Right lobe of liver (tissue), 6 donors: ENCODE measurements around the gene TOM1. TPM values are rescaled to one million over a fixed set of nuclear protein-coding genes. Genes with fewer than 3 reads are reported as not detected.
"Not testable (repeated sequence)": the region's sequence is repeated elsewhere in the genome, so short reads cannot be mapped to it uniquely, and the experiment has no call there.

Experiments used
- ATAC-seq, 4 donors: fragments of 200-7000 bp; cut with Tn5 transposase; one replicate each; pipeline ENCODE4 v1.9.1; 2020; ENCODE audit warnings: mild to moderate bottlenecking in 4 of 4, moderate library complexity in 4 of 4
- DNase-seq, 3 donors: peaks; one replicate each; pipeline ENCODE4 v3.0.0-alpha.2; 2020
- H3K27ac ChIP-seq, 3 donors: fragments of 200-600 bp; one replicate each; pipeline ENCODE4 v1.8.0; 2022
- H3K27me3 ChIP-seq, 2 donors: fragments of 200-600 bp; one replicate each; pipeline ENCODE4 v1.8.0; 2022
- H3K36me3 ChIP-seq, 4 donors: fragments of 200-600 bp; sonication (generic) in 1 of 4; one replicate each; pipeline versions ENCODE4 v1.5.1 to v1.8.0; 2017 to 2022; ENCODE audit warnings: control low read depth in 1 of 4
- H3K4me1 ChIP-seq, 4 donors: fragments of 200-600 bp; sonication (generic) in 1 of 4; one replicate each; pipeline versions ENCODE4 v1.5.1 to v1.8.0; 2017 to 2022; ENCODE audit warnings: control low read depth in 1 of 4
- H3K4me3 ChIP-seq, 3 donors: fragments of 200-600 bp; one replicate each; pipeline ENCODE4 v1.8.0; 2022
- H3K9me3 ChIP-seq, 4 donors: fragments of 200-600 bp; sonication (generic) in 1 of 4; one replicate each; pipeline versions ENCODE4 v1.5.1 to v1.8.0; 2017 to 2022; ENCODE audit warnings: control low read depth in 1 of 4
- CTCF ChIP-seq, 4 donors: fragments of 200-600 bp in 3 of 4; fragments of 450-650 bp in 1 of 4; IDR thresholded peaks; one replicate each; pipeline versions ENCODE4 v1.5.1 to v1.8.0; 2016 to 2022; ENCODE audit warnings: antibody characterized with exemption in 4 of 4, mild to moderate bottlenecking in 2 of 4
- POLR2A ChIP-seq: fragments of 450-650 bp; IDR thresholded peaks from one replicate; pipeline ENCODE4 v1.6.1; 2017; ENCODE audit warnings: antibody characterized with exemption, mild to moderate bottlenecking
- WGBS: methylation state at CpG from one replicate; pipeline ENCODE4 v1.1.6; 2018; ENCODE audit warnings: low coverage, low lambda C conversion rate; ENCODE audit not compliant: insufficient coverage; ENCODE audit errors: missing lambda C conversion rate; 5-methylcytosine and 5-hydroxymethylcytosine counted together
- intact Hi-C, 2 donors: fragments of 100-400 bp; cut with DNase I; formaldehyde crosslinking; loops; one replicate each; pipeline versions ENCODE4 v1.11.2 to v1.14.1; 2022
- total RNA-seq, 6 experiments: library from RNA; depleted of rRNA in 2 of 6; stranded (reverse); fragments of >200 nt in 2 of 6; fragmentation: NEBNext Ultra II Directional in 3 of 6; extraction: Animal tissue kit (Norgen Biotek cat#: 25700) in 3 of 6; gene quantifications; one replicate each; pipeline versions ENCODE4 v1.1.0 to v1.2.4, GENCODE V29; 2016 to 2023
- donor health status: DM: no; HTN: yes; CAD: no.
- donor health status: DM: no; HTN: no; CAD: no.
- donor health status: DM: no; HTN: no; CAD: no.
- donor health status: DM: no; HTN: yes; CAD: no.
- donor health status: DM: no; HTN: yes; CAD: no.

The TOM1 gene
- total RNA-seq, 6 experiments from 2014 or later: 45.0 to 124 (median 54.0) TPM

DNA sequence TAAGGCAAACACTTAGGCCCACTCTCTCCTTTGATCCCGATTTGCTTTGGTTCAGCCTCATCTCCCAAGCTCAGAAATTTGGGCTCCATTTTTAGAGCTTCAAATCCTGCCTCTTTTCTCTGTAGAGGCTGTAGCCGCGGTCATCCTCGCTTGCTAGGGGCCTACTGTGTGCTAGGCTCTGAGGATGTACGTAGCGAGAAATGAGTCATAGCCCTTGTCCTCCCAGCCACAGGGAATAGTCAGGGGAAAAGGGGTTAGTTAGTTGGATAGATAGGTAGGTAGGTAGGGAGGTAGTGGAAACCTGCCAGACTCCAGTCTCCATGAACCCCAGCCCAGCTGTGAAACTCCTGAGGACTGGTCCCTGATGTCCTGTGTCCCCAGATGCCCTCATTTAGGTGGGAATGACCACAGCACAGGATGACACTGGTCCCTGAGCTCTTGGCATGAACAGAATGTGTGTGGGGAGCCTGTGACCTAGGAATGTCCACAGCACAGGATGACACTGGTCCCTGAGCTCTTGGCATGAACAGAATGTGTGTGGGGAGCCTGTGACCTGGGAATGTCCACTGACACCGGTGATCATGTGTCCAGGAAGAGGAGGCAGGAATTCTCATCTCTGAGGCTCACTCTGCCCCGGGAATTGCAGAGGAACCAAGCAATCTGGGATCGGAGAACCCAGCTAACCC is 59.8 kb downstream of the TOM1 start:
- Histone ChIP-seq H3K4me3 (no peak overlapping the region), H3K4me1 (peaks cover 0 to 3% (median 0%) of the 10 kb centered on the region in 4 donors), H3K27ac (no peak overlapping the region), H3K36me3 (no peaks in the 10 kb centered on the region), H3K27me3 (no peaks in the 10 kb centered on the region), H3K9me3 (no peaks in the 10 kb centered on the region)
- no peak for TF ChIP-seq CTCF (IDR thresholded peaks at IDR 0.05)
- TF ChIP-seq POLR2A: no peak
- no peak for DNase-seq
- peak in 1 of 4 donors; percentile 9 for ATAC-seq
- 87% methylated on average over 6 of the region's 9 CpGs for WGBS
- intact Hi-C loops: loop anchor here in 1 of 2 donors (10.0 kb wide), 1 partner anchor 55 kb away; no protein-coding TSS in a partner anchor

DNA sequence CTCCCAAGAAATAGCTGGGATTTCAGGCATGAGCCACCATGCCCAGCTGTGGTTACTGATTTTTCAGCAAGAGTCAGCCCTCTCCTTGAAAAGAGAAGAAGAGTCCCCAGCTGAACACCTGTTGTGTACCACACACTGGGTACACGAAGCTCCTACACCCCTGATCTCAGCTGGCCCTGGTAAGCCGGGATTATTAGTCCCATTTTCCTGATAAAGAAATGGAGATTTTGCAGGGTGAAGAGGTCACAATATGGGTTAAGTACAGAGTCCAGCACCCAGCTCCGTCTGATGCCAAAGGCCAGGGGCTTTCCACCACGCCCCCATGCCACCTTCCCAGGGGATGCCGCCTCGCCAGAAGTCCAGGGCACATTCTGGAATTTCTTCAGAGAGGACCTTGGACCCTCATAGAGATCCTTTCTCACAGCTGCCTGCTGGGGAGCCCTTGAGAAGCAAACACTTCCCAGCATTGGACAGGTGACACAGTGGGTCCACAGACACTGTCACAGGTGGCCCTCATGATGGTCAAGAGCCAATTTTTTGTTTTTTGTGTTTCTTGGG is 61.4 kb downstream of the TOM1 start:
- Histone ChIP-seq H3K27ac (no peak overlapping the region), H3K4me1 (peaks cover 0 to 3% (median 0%) of the 10 kb centered on the region in 4 donors), H3K4me3 (no peak overlapping the region), H3K9me3 (no peaks in the 10 kb centered on the region), H3K27me3 (no peaks in the 10 kb centered on the region), H3K36me3 (no peaks in the 10 kb centered on the region)
- ATAC-seq (no peak), DNase-seq (no peak)
- 11% methylated on average over 3 of the region's 6 CpGs for WGBS
- intact Hi-C loops: no loop called here
- TF ChIP-seq CTCF (IDR thresholded peaks at IDR 0.05) (no peak), POLR2A (no peak)

DNA sequence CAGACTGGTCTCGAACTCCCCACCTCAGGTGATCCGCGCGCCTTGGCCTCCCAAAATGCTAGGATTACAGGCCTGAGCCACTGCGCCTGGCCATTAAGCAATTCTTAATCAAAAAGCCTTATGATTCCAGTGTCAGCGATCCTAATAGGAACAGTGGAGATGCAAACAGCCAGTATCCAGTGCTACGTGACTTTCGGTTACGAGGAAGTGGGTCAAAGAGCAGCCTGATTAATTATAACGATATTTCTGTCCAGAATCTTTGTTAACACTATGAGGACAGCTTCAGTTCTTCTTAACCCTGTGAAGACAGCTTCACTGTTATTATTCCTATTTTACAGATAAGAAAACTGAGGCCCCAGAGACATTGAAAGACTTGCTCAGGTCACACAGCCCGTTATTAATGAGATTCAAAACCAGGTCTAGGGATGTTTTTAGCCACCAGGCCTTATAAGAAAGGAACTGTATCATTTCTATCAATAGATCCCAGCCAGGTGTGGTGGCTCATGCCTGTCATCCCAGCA is 63.9 kb downstream of the TOM1 start:
- no peak overlapping the region for H3K27ac ChIP-seq
- H3K36me3 ChIP-seq: no peaks in the 10 kb centered on the region
- ATAC-seq: no peak
- no peaks in the 10 kb centered on the region for H3K4me1 ChIP-seq
- TF ChIP-seq CTCF (IDR thresholded peaks at IDR 0.05) (no peak), POLR2A (no peak)
- WGBS: 83% methylated on average over 7 of the region's 11 CpGs
- DNase-seq: no peak
- intact Hi-C loops: no loop called here
- no peak overlapping the region for H3K4me3 ChIP-seq
- H3K27me3 ChIP-seq: no peaks in the 10 kb centered on the region
- H3K9me3 ChIP-seq: no peaks in the 10 kb centered on the region

DNA sequence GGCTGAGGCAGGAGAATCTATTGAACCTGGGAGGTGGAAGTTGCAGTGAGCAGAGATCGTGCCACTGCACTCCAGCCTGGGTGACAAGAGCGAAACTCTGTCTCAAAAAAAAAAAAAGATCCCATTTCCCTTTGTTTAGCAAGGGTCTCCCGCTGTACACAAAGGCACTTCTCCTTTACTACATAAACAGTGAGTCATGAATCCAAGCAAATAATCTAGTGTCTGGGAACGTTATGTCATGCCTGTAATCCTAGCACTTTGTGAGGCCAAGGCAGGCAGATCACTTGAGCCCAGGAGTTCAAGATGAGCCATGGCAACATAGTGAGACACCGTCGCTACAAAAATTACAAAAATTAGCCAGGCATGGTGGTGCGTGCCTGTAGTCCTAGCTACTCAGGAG is 64.5 kb downstream of the TOM1 start:
- H3K27ac ChIP-seq, H3K27me3 ChIP-seq, DNase-seq, intact Hi-C loops, H3K4me1 ChIP-seq, H3K9me3 ChIP-seq, H3K4me3 ChIP-seq, H3K36me3 ChIP-seq: not testable (repeated sequence)
- 63% methylated on average over 6 of the region's 7 CpGs for WGBS
- peak in 2 of 4 donors; percentile 39 to 44 for ATAC-seq

DNA sequence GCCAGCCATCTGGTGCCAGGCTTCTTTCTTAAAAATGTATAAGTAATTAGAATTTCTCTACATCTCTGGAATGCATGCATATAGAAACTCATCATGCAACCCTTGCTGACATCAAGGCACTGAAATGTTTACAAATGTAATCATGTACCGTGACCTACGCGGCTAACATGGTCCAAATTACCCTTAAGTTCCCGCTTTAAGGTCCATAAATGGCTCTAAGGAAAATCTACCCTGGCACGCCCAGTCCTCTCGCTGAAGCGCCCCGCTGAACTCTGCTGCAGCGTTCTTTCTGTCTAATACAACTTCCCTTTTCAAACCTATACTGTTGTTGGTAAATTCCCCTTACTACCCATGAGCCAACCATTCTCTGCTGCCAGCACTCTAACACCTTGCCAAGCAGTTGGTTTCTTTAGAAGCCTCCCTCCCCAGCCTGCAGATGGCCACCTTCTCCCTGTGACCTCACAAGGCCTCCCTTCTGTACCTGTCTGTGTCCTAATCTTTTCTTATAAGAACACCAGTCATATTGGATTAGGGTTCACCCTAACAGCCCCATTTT is 67.7 kb downstream of the TOM1 start:
- H3K27me3 ChIP-seq: no peaks in the 10 kb centered on the region
- peak overlapping the region in 1 of 3 donors; percentile 3 for H3K27ac ChIP-seq
- ATAC-seq (peak in 2 of 4 donors; percentile 6 to 21), DNase-seq (no peak)
- H3K9me3 ChIP-seq: no peaks in the 10 kb centered on the region
- 56% methylated on average over 9 of the region's 9 CpGs for WGBS
- intact Hi-C loops: no loop called here
- no peak overlapping the region for H3K4me3 ChIP-seq
- H3K4me1 ChIP-seq: peaks cover 0 to 10% (median 2%) of the 10 kb centered on the region in 4 donors
- TF ChIP-seq POLR2A (no peak), CTCF (IDR thresholded peaks at IDR 0.05) (no peak)
- no peaks in the 10 kb centered on the region for H3K36me3 ChIP-seq
